GM21367 (cell line): ENCODE data around the gene POLR1A.

ENCODE experiments used
- ATAC-seq: cut with Tn5 transposase; IDR thresholded peaks from one replicate; pipeline ENCODE4 v1.9.1; 2021; ENCODE audit not compliant: unreplicated experiment

The POLR1A gene

GRCh38 chr2:85981579-85982247, 124.0 kb downstream of the POLR1A start:
- ATAC-seq = no peak

- ATAC-seq = no peak
Observed at GRCh38 chr2:85978883-85979780, 126.6 kb downstream of the POLR1A start.

DNA sequence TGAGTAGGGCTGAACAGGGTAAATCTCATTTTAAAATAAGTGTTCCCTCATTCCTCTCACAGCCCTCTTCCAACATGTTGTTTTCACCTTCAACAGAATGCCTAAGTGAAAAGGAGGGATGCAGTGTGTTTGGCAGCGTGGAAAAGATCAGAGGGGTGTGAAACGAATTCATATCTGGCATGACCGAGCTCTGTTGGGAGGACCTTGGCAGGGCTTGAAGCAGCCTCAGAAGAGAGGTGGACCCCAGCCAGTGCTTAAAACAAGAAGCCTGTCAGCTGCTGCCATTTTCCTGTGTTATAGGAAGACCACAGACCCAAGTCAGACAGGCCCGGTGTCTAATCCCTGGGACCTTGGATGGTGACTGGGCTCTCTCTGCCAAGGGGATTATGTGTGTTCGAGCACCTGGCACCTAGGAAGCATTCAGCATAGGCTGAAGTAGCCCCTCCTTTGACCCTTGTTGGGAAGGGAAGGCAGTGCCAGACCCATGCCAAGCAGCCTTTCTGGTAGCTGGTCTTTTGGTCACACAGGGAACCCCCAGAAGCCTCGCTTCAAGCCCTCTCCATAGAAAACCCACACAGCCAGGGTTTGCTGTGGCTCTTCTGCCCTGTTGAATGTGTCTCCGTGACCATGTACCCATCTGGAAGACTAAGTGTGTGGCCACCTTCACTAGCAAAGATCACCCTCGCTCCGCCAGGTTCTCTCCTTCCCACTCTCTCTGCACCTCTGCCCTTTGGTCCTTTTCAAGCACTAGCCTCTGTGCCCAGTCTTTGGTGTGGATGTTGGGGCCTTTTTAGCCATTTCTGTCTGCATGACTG, 129.4 kb downstream of the POLR1A start:
- ATAC-seq = no peak

DNA sequence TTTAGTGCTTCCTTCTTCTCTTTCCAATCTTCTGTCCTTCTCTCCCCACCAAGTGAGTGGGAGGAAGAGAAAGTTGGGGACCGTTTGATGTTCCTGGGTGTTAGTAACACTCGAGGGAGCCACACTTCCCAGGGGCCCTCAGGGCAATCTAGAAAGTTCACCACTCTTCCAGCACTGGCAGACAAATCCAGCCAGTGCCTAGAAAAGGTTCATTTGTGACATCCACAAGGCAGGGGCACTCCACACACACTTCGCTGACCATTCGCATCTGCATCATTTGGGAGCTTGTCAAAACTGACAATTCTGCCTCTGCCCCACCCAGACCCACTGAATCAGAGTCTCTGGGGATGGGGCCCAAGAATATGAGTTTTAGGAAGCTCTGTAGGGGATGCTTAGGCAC, 130.1 kb downstream of the POLR1A start:
- ATAC-seq = no peak

- ATAC-seq = no peak
Observed at GRCh38 chr2:85974390-85974789, 131.3 kb downstream of the POLR1A start.

GRCh38 chr2:85972355-85972754, 133.3 kb downstream of the POLR1A start:
- ATAC-seq = no peak

DNA sequence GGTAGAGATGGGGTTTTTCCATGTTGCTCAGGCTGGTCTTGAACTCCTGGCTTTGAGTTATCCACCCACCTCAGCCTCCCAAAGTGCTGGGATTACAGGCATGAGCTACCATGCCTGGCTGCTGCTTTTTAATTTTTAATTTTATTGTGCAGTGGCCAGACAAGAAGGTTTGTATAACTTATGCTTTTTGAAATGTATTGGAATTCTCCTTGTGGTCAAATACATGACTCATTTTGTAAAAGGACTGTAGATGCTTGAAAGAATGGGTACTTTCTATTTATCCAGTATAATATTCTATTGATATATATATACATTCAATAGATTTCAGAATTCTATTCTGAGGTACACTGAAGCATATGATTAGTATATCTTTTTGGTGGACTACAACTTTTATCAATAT, 134.3 kb downstream of the POLR1A start:
- ATAC-seq = no peak
